GM12892 (cell line): Measurements from ENCODE around the gene EPX.

Source experiments
- DNase-seq: peaks from one replicate; pipeline ENCODE4 v3.0.0; 2011; ENCODE audit not compliant: insufficient read length
- FAIRE-seq: peaks from 2 replicates; lab custom pipeline; 2011; peaks lifted over from hg19 to GRCh38; lab: Jason Lieb, UNC
- POLR2A ChIP-seq: IDR thresholded peaks from 2 replicates; pipeline ENCODE4 v1.6.1; 2011; ENCODE audit warnings: low read depth, low read length, control low read depth
- POLR2AphosphoS5 ChIP-seq: IDR thresholded peaks from 2 replicates; pipeline ENCODE4 v1.6.1; 2011; ENCODE audit warnings: low read depth, low read length, control low read depth
- TAF1 ChIP-seq: IDR thresholded peaks from 2 replicates; pipeline ENCODE4 v1.6.1; 2011; ENCODE audit warnings: low read depth, mild to moderate bottlenecking, control low read depth, low read length, borderline replicate concordance

The EPX gene

GRCh38 chr17:58234512-58234911, 42.0 kb downstream of the EPX start:
- DNase-seq (no peak), FAIRE-seq (peak; percentile 27)
- TF ChIP-seq POLR2A, result no peak
- no peak for TF ChIP-seq POLR2AphosphoS5
- no peak for TF ChIP-seq TAF1

- TF ChIP-seq TAF1 (no peak), POLR2A (no peak), POLR2AphosphoS5 (no peak)
- FAIRE-seq (no peak), DNase-seq (no peak)
Observed at GRCh38 chr17:58235821-58236220, 43.3 kb downstream of the EPX start.

GRCh38 chr17:58236394-58236793, 43.9 kb downstream of the EPX start:
- DNase-seq, result no peak
- TF ChIP-seq POLR2A, result no peak
- TF ChIP-seq POLR2AphosphoS5, result no peak
- TF ChIP-seq TAF1, result no peak
- no peak for FAIRE-seq

- no peak for TF ChIP-seq POLR2A
- FAIRE-seq (no peak), DNase-seq (no peak)
Observed at GRCh38 chr17:58238147-58238634, 45.7 kb downstream of the EPX start, which contains the start of gene LPO. LPO (plus strand) TSS chr17:58238584; CDS start chr17:58242980, 4,396 bp downstream.

GRCh38 chr17:58239987-58240386, 47.5 kb downstream of the EPX start:
- TF ChIP-seq TAF1 (no peak), POLR2A (no peak), POLR2AphosphoS5 (no peak)
- no peak for DNase-seq
- FAIRE-seq, result no peak

GRCh38 chr17:58242171-58242784, 49.8 kb downstream of the EPX start:
- DNase-seq (no peak), FAIRE-seq (peak; percentile 65)
- TF ChIP-seq TAF1 (no peak), POLR2A (no peak), POLR2AphosphoS5 (no peak)

- TF ChIP-seq POLR2AphosphoS5, result no peak
- TF ChIP-seq POLR2A, result no peak
- TF ChIP-seq TAF1, result no peak
- DNase-seq (no peak), FAIRE-seq (no peak)
Observed at GRCh38 chr17:58244963-58245362, 52.4 kb downstream of the EPX start.

- DNase-seq (no peak), FAIRE-seq (no peak)
- TF ChIP-seq POLR2A, result no peak
- TF ChIP-seq POLR2AphosphoS5, result no peak
Observed at GRCh38 chr17:58245428-58246103, 53.0 kb downstream of the EPX start.

- no peak for TF ChIP-seq TAF1
- no peak for TF ChIP-seq POLR2A
- TF ChIP-seq POLR2AphosphoS5, result no peak
- no peak for DNase-seq
- FAIRE-seq, result no peak
Observed at GRCh38 chr17:58246104-58246740, 53.7 kb downstream of the EPX start.

GRCh38 chr17:58246781-58247180, 54.3 kb downstream of the EPX start:
- no peak for TF ChIP-seq POLR2A
- FAIRE-seq, result no peak
- no peak for DNase-seq

GRCh38 chr17:58247511-58248363, 55.2 kb downstream of the EPX start:
- TF ChIP-seq TAF1, result no peak
- TF ChIP-seq POLR2A, result no peak
- TF ChIP-seq POLR2AphosphoS5, result no peak
- FAIRE-seq (no peak), DNase-seq (no peak)

- FAIRE-seq (no peak), DNase-seq (no peak)
- TF ChIP-seq TAF1 (no peak), POLR2A (no peak), POLR2AphosphoS5 (no peak)
Observed at GRCh38 chr17:58248955-58249269, 56.4 kb downstream of the EPX start.
